GM23338 (cell line): ENCODE data around the gene SIDT2. TPM values are rescaled to one million over a fixed set of nuclear protein-coding genes. Genes with fewer than 3 reads are reported as not detected.
A peak's percentile ranks its signal among the peaks of the same experiment; 100 is the strongest.

Experiments used
- ATAC-seq: fragments of 200-7000 bp; cut with Tn5 transposase; 3 replicates; pipeline ENCODE4 v1.9.1; 2020
- DNase-seq: peaks from one replicate; pipeline ENCODE4 v3.0.0-alpha.2; 2015; ENCODE audit warnings: low spot score
- H2AFZ ChIP-seq: fragments of 200-600 bp; sonication (generic); 2 replicates; pipeline ENCODE4 v1.8.0; 2016; ENCODE audit warnings: antibody characterized with exemption, mild to moderate bottlenecking, moderate library complexity
- H3F3A ChIP-seq: fragments of 200-600 bp; sonication (generic); replicated peaks from 2 replicates; pipeline ENCODE4 v1.8.0; 2017; ENCODE audit warnings: antibody characterized with exemption, mixed run types, low read depth
- H3K27ac ChIP-seq: fragments of 200-600 bp; sonication (generic); 2 replicates; pipeline ENCODE4 v1.6.1; 2016; ENCODE audit warnings: low read depth
- H3K27me3 ChIP-seq: fragments of 200-600 bp; sonication (generic); 2 replicates; pipeline ENCODE4 v1.8.0; 2016; ENCODE audit warnings: mild to moderate bottlenecking, mixed run types, moderate library complexity; ENCODE audit not compliant: insufficient read depth
- H3K36me3 ChIP-seq: fragments of 200-600 bp; sonication (generic); 2 replicates; pipeline ENCODE4 v1.8.0; 2016; ENCODE audit warnings: mild to moderate bottlenecking; ENCODE audit not compliant: insufficient read depth
- H3K4me1 ChIP-seq: fragments of 200-600 bp; sonication (generic); 2 replicates; pipeline ENCODE4 v1.8.0; 2016; ENCODE audit warnings: mild to moderate bottlenecking, moderate library complexity; ENCODE audit not compliant: insufficient read depth
- H3K4me2 ChIP-seq: fragments of 200-600 bp; sonication (generic); 2 replicates; pipeline ENCODE4 v1.7.1; 2017; ENCODE audit warnings: mixed run types
- H3K4me3 ChIP-seq: fragments of 200-600 bp; sonication (generic); 2 replicates; pipeline ENCODE4 v1.6.1; 2016; ENCODE audit warnings: mixed run types
- H3K79me2 ChIP-seq: fragments of 200-600 bp; sonication (generic); replicated peaks from 2 replicates; pipeline ENCODE4 v1.8.0; 2017; ENCODE audit warnings: mild to moderate bottlenecking; ENCODE audit not compliant: insufficient read depth
- H3K9me2 ChIP-seq: fragments of 200-600 bp; sonication (generic); 2 replicates; pipeline ENCODE4 v1.8.0; 2017; ENCODE audit not compliant: insufficient read depth
- H4K20me1 ChIP-seq: fragments of 200-600 bp; sonication (generic); replicated peaks from 2 replicates; pipeline ENCODE4 v1.8.0; 2017; ENCODE audit warnings: mild to moderate bottlenecking; ENCODE audit not compliant: insufficient read depth
- H3K27ac Mint-ChIP-seq: 2 replicates; pipeline ENCODE4 v1.8.0; 2020; ENCODE audit warnings: inconsistent platforms, mild to moderate bottlenecking, moderate library complexity, mixed read lengths
- H3K27me3 Mint-ChIP-seq: 3 replicates; pipeline ENCODE4 v1.8.0; 2022; ENCODE audit warnings: low read depth, mild to moderate bottlenecking, moderate library complexity, mixed read lengths, inconsistent platforms; ENCODE audit not compliant: insufficient read depth, poor library complexity
- H3K36me3 Mint-ChIP-seq: 3 replicates; pipeline ENCODE4 v1.8.0; 2021; ENCODE audit warnings: low read depth, mild to moderate bottlenecking, inconsistent platforms, moderate library complexity, mixed read lengths
- H3K4me1 Mint-ChIP-seq: 3 replicates; pipeline ENCODE4 v1.8.0; 2020; ENCODE audit warnings: mild to moderate bottlenecking, inconsistent platforms, mixed read lengths
- H3K4me3 Mint-ChIP-seq: 3 replicates; pipeline ENCODE4 v1.8.0; 2021; ENCODE audit warnings: moderate library complexity, mild to moderate bottlenecking, inconsistent platforms, mixed read lengths
- H3K9me3 Mint-ChIP-seq: 3 replicates; pipeline ENCODE4 v1.8.0; 2020; ENCODE audit warnings: moderate library complexity, mild to moderate bottlenecking, inconsistent platforms, mixed read lengths
- CREB1 ChIP-seq: fragments of 250-450 bp; sonication (Bioruptor Pico); IDR thresholded peaks from 2 replicates; pipeline ENCODE4 v1.5.0; 2020; ENCODE audit warnings: low read depth, mild to moderate bottlenecking, moderate library complexity
- EZH2 ChIP-seq: fragments of 200-600 bp; sonication (generic); IDR thresholded peaks from one replicate; pipeline ENCODE4 v1.8.0; 2017; ENCODE audit warnings: antibody characterized with exemption, mild to moderate bottlenecking, low read depth; ENCODE audit not compliant: unreplicated experiment
- JUNB ChIP-seq: IDR thresholded peaks from one replicate; pipeline ENCODE4 v1.6.1; 2016; ENCODE audit warnings: antibody characterized with exemption; ENCODE audit not compliant: unreplicated experiment
- POLR2AphosphoS5 ChIP-seq: IDR thresholded peaks from 2 replicates; pipeline ENCODE4 v1.6.1; 2016; ENCODE audit warnings: antibody characterized with exemption, low read depth
- STAT1 ChIP-seq: IDR thresholded peaks from one replicate; pipeline ENCODE4 v1.6.1; 2016; ENCODE audit warnings: antibody characterized with exemption; ENCODE audit not compliant: unreplicated experiment
- ZNF114 ChIP-seq: fragments of 250-450 bp; sonication (Bioruptor Pico); IDR thresholded peaks from 2 replicates; pipeline ENCODE4 v1.5.0; 2020; ENCODE audit warnings: mild to moderate bottlenecking, moderate library complexity
- ZNF331 ChIP-seq: fragments of 250-450 bp; sonication (Bioruptor Pico); IDR thresholded peaks from 2 replicates; pipeline ENCODE4 v1.5.0; 2020; ENCODE audit warnings: low read depth, mild to moderate bottlenecking, moderate library complexity
- polyA plus RNA-seq: library from polyadenylated mRNA; unstranded; fragments of >200 nt; fragmentation: Nextera tagmentation; extraction: Ambion mirVana; gene quantifications from 2 replicates; pipeline ENCODE4 v1.2.1, GENCODE V29; 2016
- total RNA-seq: library from RNA; depleted of rRNA; stranded (reverse); fragments of >200 nt; shearing (Covaris generic); gene quantifications from 2 replicates; pipeline ENCODE4 v1.2.3, GENCODE V29; 2014
- TF ChIP-seq, protein P1 (sequence below): fragments of 250-450 bp; sonication (Bioruptor Pico); IDR thresholded peaks from 2 replicates; pipeline ENCODE4 v1.5.0; 2020; ENCODE audit warnings: mild to moderate bottlenecking, moderate library complexity
- TF ChIP-seq, protein P2 (sequence below): IDR thresholded peaks from one replicate; pipeline ENCODE4 v1.6.1; 2018; ENCODE audit warnings: antibody characterized with exemption; ENCODE audit not compliant: unreplicated experiment
- TF ChIP-seq, protein P3 (sequence below): IDR thresholded peaks from 2 replicates; pipeline ENCODE4 v1.6.1; 2016; ENCODE audit warnings: antibody characterized with exemption

SIDT2 gene
- total and polyA plus RNA-seq, 2 experiments from 2014 or later, result 7.5 to 12.1 TPM

DNA sequence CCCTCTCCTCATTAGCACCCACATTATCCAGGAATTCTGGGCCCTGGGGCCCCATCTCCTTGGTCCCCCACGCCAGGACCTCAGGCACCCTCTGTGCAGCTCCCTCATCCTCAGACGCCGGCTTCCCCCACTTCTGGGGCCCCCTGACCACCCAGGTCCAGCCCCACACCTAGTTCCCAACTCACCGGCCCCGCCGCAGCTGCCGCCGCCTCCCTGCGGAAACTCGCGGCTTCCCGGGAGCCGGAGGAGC, 53.2 kb downstream of the SIDT2 start, which contains the start of gene PCSK7:
Gene PCSK7 (minus strand): TSS at position 232 of the 250 bp plus-strand sequence. CDS start 2,229 bp downstream, outside the sequence.
- DNase-seq, result peak; percentile 82
- H3K27me3 Mint-ChIP-seq, result peaks cover 12% of the 10 kb centered on the region

More for the DNA sequence above, 53.2 kb downstream of the SIDT2 start, which contains the start of gene PCSK7:
- H4K20me1 ChIP-seq, result peaks cover 7% of the 10 kb centered on the region; the same call in 1 of the 2 replicates
- peak within 1 kb of the TSS; percentile 97 for H3K4me2 ChIP-seq
- Mint-ChIP-seq H3K9me3 (no peaks in the 10 kb centered on the region), H3K36me3 (peaks cover 18% of the 10 kb centered on the region), H3K4me1 (peaks cover 25% of the 10 kb centered on the region), H3K27ac (peak within 1 kb of the TSS; percentile 96), H3K4me3 (peak within 1 kb of the TSS; percentile 95)
- ATAC-seq, result no peak; the same call in 1 of the 3 replicates
- peak within 1 kb of the TSS; percentile 91; the same call in 1 of the 2 replicates for H3K27ac ChIP-seq
- peaks cover 44% of the 10 kb centered on the region for H3K79me2 ChIP-seq
- H3K4me1 ChIP-seq, result peaks cover 7% of the 10 kb centered on the region
- H3K9me2 ChIP-seq, result no peaks in the 10 kb centered on the region
- no peaks in the 10 kb centered on the region for H3K36me3 ChIP-seq
- no peaks in the 10 kb centered on the region for H3K27me3 ChIP-seq
- peak within 1 kb of the TSS; percentile 97 for H3K4me3 ChIP-seq
- no peak for TF ChIP-seq ZNF331 (CRISPR knock-in tag)
- TF ChIP-seq, protein P1, sequence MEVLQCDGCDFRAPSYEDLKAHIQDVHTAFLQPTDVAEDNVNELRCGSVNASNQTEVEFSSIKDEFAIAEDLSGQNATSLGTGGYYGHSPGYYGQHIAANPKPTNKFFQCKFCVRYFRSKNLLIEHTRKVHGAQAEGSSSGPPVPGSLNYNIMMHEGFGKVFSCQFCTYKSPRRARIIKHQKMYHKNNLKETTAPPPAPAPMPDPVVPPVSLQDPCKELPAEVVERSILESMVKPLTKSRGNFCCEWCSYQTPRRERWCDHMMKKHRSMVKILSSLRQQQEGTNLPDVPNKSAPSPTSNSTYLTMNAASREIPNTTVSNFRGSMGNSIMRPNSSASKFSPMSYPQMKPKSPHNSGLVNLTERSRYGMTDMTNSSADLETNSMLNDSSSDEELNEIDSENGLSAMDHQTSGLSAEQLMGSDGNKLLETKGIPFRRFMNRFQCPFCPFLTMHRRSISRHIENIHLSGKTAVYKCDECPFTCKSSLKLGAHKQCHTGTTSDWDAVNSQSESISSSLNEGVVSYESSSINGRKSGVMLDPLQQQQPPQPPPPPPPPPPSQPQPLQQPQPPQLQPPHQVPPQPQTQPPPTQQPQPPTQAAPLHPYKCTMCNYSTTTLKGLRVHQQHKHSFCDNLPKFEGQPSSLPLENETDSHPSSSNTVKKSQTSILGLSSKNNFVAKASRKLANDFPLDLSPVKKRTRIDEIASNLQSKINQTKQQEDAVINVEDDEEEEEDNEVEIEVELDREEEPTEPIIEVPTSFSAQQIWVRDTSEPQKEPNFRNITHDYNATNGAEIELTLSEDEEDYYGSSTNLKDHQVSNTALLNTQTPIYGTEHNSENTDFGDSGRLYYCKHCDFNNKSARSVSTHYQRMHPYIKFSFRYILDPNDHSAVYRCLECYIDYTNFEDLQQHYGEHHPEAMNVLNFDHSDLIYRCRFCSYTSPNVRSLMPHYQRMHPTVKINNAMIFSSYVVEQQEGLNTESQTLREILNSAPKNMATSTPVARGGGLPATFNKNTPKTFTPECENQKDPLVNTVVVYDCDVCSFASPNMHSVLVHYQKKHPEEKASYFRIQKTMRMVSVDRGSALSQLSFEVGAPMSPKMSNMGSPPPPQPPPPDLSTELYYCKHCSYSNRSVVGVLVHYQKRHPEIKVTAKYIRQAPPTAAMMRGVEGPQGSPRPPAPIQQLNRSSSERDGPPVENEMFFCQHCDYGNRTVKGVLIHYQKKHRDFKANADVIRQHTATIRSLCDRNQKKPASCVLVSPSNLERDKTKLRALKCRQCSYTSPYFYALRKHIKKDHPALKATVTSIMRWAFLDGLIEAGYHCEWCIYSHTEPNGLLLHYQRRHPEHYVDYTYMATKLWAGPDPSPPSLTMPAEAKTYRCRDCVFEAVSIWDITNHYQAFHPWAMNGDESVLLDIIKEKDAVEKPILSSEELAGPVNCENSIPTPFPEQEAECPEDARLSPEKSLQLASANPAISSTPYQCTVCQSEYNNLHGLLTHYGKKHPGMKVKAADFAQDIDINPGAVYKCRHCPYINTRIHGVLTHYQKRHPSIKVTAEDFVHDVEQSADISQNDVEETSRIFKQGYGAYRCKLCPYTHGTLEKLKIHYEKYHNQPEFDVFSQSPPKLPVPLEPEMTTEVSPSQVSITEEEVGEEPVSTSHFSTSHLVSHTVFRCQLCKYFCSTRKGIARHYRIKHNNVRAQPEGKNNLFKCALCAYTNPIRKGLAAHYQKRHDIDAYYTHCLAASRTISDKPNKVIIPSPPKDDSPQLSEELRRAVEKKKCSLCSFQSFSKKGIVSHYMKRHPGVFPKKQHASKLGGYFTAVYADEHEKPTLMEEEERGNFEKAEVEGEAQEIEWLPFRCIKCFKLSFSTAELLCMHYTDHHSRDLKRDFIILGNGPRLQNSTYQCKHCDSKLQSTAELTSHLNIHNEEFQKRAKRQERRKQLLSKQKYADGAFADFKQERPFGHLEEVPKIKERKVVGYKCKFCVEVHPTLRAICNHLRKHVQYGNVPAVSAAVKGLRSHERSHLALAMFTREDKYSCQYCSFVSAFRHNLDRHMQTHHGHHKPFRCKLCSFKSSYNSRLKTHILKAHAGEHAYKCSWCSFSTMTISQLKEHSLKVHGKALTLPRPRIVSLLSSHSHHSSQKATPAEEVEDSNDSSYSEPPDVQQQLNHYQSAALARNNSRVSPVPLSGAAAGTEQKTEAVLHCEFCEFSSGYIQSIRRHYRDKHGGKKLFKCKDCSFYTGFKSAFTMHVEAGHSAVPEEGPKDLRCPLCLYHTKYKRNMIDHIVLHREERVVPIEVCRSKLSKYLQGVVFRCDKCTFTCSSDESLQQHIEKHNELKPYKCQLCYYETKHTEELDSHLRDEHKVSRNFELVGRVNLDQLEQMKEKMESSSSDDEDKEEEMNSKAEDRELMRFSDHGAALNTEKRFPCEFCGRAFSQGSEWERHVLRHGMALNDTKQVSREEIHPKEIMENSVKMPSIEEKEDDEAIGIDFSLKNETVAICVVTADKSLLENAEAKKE (CRISPR knock-in tag), result no peak
- TF ChIP-seq, protein P2, sequence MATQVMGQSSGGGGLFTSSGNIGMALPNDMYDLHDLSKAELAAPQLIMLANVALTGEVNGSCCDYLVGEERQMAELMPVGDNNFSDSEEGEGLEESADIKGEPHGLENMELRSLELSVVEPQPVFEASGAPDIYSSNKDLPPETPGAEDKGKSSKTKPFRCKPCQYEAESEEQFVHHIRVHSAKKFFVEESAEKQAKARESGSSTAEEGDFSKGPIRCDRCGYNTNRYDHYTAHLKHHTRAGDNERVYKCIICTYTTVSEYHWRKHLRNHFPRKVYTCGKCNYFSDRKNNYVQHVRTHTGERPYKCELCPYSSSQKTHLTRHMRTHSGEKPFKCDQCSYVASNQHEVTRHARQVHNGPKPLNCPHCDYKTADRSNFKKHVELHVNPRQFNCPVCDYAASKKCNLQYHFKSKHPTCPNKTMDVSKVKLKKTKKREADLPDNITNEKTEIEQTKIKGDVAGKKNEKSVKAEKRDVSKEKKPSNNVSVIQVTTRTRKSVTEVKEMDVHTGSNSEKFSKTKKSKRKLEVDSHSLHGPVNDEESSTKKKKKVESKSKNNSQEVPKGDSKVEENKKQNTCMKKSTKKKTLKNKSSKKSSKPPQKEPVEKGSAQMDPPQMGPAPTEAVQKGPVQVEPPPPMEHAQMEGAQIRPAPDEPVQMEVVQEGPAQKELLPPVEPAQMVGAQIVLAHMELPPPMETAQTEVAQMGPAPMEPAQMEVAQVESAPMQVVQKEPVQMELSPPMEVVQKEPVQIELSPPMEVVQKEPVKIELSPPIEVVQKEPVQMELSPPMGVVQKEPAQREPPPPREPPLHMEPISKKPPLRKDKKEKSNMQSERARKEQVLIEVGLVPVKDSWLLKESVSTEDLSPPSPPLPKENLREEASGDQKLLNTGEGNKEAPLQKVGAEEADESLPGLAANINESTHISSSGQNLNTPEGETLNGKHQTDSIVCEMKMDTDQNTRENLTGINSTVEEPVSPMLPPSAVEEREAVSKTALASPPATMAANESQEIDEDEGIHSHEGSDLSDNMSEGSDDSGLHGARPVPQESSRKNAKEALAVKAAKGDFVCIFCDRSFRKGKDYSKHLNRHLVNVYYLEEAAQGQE, result no peak
- no peak for TF ChIP-seq STAT1
- peak; percentile 72 for TF ChIP-seq POLR2AphosphoS5
- peak; percentile 62; the same call in 1 of the 2 replicates for TF ChIP-seq CREB1 (CRISPR knock-in tag)
- TF ChIP-seq EZH2, result no peak
- no peak for TF ChIP-seq JUNB
- TF ChIP-seq, protein P3, sequence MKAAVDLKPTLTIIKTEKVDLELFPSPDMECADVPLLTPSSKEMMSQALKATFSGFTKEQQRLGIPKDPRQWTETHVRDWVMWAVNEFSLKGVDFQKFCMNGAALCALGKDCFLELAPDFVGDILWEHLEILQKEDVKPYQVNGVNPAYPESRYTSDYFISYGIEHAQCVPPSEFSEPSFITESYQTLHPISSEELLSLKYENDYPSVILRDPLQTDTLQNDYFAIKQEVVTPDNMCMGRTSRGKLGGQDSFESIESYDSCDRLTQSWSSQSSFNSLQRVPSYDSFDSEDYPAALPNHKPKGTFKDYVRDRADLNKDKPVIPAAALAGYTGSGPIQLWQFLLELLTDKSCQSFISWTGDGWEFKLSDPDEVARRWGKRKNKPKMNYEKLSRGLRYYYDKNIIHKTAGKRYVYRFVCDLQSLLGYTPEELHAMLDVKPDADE, result no peak
- no peak for TF ChIP-seq ZNF114 (CRISPR knock-in tag)
- H2AFZ ChIP-seq, result peak within 1 kb of the TSS; percentile 100
- peaks cover 8% of the 10 kb centered on the region; the same call in 1 of the 2 replicates for H3F3A ChIP-seq
